ENCODE data around the gene KDM1A. TPM values are rescaled to one million over a fixed set of nuclear protein-coding genes. Genes with fewer than 3 reads are reported as not detected.

Gene KDM1A
- total and polyA plus RNA-seq, 10 of the 15 experiments (the other 5 are each of a cell fraction or from before 2014, with no cell fraction given) = 39.2 to 118 (median 98.9) TPM

DNA sequence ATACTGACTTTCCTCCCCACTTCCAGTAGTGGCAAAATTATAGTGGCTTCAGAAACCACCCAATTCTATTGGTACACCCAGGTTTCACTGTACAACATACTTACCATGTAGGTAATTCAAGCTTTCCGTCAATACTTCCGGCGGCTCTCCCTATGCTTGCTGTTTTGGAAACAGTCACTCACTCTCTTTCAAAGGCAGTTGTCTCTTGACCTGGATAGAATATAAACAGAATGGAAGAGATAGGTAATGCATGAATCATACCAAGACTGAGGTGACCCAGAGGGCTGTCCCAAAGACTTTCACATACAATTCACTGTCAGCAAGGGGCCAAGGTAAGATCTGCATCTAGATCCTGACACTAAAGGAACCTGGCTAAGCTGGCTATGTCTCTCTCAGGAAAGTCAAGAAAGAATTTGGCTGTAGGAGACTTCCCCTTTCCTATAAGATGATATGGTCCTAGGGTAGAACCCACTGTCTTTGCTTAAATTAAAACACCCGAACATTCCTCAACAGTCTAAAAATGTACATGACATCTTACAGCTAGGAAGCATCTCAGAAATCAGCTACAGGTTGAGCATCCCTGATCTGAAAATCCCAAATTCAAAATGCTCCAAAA, 89.8 kb downstream of the KDM1A start (continued):
- TF ChIP-seq RBBP5 (conservative IDR thresholded peaks at IDR 0.05) (no peak), SP1 (IDR thresholded peaks at IDR 0.05; ENCODE audit: low read depth, low read length) (no peak)

DNA sequence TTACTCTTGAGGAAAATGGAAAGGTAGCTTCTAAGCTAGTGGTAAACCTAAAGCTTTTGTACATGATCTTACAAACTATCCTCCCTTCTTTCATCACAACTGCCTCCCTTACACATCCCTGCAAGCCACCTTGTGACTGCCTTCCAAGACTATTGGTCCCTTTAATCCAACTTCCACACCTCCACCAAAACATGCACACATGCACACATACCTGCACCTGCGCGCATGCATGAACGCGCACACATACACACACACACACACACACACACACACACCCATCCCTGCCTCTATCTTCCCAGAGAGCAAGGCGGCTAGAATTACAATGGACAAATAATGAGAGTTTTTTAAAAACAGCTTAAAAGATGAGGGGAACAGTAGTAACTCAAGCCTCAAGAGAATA, 91.1 kb downstream of the KDM1A start:
- Histone ChIP-seq H2AFZ (ENCODE audit: control insufficient read depth, low read depth, low read length) (no peak overlapping the region), H3K4me3 (no peak overlapping the region), H3K27me3 (replicated peaks in 1 of 2; ENCODE audit: control insufficient read depth in 2 of 2, insufficient read depth in 2 of 2, low read length in 1 of 2) (no peaks in the 10 kb centered on the region), H3K4me2 (ENCODE audit: control insufficient read depth, insufficient read depth) (no peak overlapping the region), H3K9me3 (replicated peaks; ENCODE audit: control insufficient read depth, insufficient read depth, low read length) (no peaks in the 10 kb centered on the region), H4K20me1 (ENCODE audit: control insufficient read depth, insufficient read depth) (no peaks in the 10 kb centered on the region), H3K27ac (ENCODE audit: control insufficient read depth, insufficient read depth) (no peak overlapping the region), H3K9ac (ENCODE audit: control insufficient read depth, insufficient read depth, low read length) (no peak overlapping the region), H3K79me2 (ENCODE audit: control insufficient read depth, insufficient read depth, low read length) (peaks cover 11% of the 10 kb centered on the region), H3K36me3 (ENCODE audit: control insufficient read depth in 2 of 2, insufficient read depth in 2 of 2, low read length in 1 of 2) (no peaks in the 10 kb centered on the region; a peak in 2 of 4 replicates), H3K4me1 (ENCODE audit: control insufficient read depth, insufficient read depth, low read length) (peaks cover 34% of the 10 kb centered on the region)
- no peak for ATAC-seq
- TF ChIP-seq NR2F1 (conservative IDR thresholded peaks at IDR 0.05) = no peak
- 0 out of 2 replicates have a peak, but pooled peaks have one; percentile 42 for TF ChIP-seq HDGF (IDR thresholded peaks at IDR 0.05)
- TF ChIP-seq HSF1 (IDR thresholded peaks at IDR 0.05; ENCODE audit: low read depth, low read length) = no peak
- BruUV-seq (replicated peaks) = no TSS peak
- in situ Hi-C loops (cut with MboI) (no loop called here), intact Hi-C loops (cut with micrococcal nuclease; ENCODE audit: unreplicated experiment) (no loop called here)
- no peak for FAIRE-seq
- DNase-seq (ENCODE audit: low read depth, low spot score) = no peak
- 97% methylated on average over 5 of the region's 5 CpGs for WGBS (ENCODE audit: insufficient coverage, insufficient replicate concordance, low lambda C conversion rate, missing lambda C conversion rate)
- SMC1A ChIA-PET (ENCODE audit: uncharacterized antibody, unreplicated experiment) = interaction anchor here (0.7 to 17.6 kb wide), 10 partner anchors 10 to 84 kb away, joined by 3 to 199 read pairs (median 5); no protein-coding TSS in a partner anchor
- POLR2A ChIA-PET = interaction anchor here (0.6 to 1.7 kb wide), 5 partner anchors 9 to 655 kb away, joined by 3 to 5 read pairs (median 3); no protein-coding TSS in a partner anchor
- CTCF ChIA-PET = interaction anchor here (1.0 to 10.5 kb wide), 8 partner anchors 9 to 74 kb away, joined by 3 to 93 read pairs (median 5); no protein-coding TSS in a partner anchor
- RAD21 ChIA-PET (ENCODE audit: unreplicated experiment) = interaction anchor here (0.7 to 8.0 kb wide), 6 partner anchors 8 to 133 kb away, joined by 3 to 66 read pairs (median 6); no protein-coding TSS in a partner anchor

All from GM12878 (cell line).